Fibroblast of the conjunctiva (primary cell): ENCODE results near the gene EVI2B.
"Not testable (repeated sequence)": the region's sequence is repeated elsewhere in the genome, so short reads cannot be mapped to it uniquely, and the experiment has no call there.

ENCODE experiments used
- DNase-seq: peaks from one replicate; pipeline ENCODE4 v3.0.0-alpha.2; 2010; ENCODE audit warnings: low read depth

EVI2B gene

GRCh38 chr17:31313982-31314781 lies at the start of gene EVI2B:
Gene EVI2B (minus strand): TSS chr17:31314054. CDS start chr17:31305609, 8,445 bp downstream.
- peak; percentile 18 for DNase-seq

- DNase-seq, result no peak
Observed at GRCh38 chr17:31357839-31358394, 44.1 kb upstream of the EVI2B start.

GRCh38 chr17:31357091-31357490 lies 43.2 kb upstream of the EVI2B start:
- DNase-seq, result no peak

- DNase-seq, result no peak
Observed at GRCh38 chr17:31355935-31356334, 42.1 kb upstream of the EVI2B start.

- DNase-seq, result no peak
Observed at GRCh38 chr17:31349454-31349853, 35.6 kb upstream of the EVI2B start.

GRCh38 chr17:31345191-31345747 lies 31.4 kb upstream of the EVI2B start:
- DNase-seq, result not testable (repeated sequence)

- no peak for DNase-seq
Observed at GRCh38 chr17:31339906-31340661, 26.2 kb upstream of the EVI2B start.

- DNase-seq, result no peak
Observed at GRCh38 chr17:31329221-31329620, 15.4 kb upstream of the EVI2B start.

GRCh38 chr17:31328160-31328535 lies 14.3 kb upstream of the EVI2B start:
- DNase-seq, result no peak

- peak; percentile 16 for DNase-seq
Observed at GRCh38 chr17:31327534-31328159, 13.8 kb upstream of the EVI2B start.

- DNase-seq, result no peak
Observed at GRCh38 chr17:31323551-31323950, 9.7 kb upstream of the EVI2B start.

- no peak for DNase-seq
Observed at GRCh38 chr17:31321966-31322365, 8.1 kb upstream of the EVI2B start.

GRCh38 chr17:31321481-31321880 lies 7.6 kb upstream of the EVI2B start, which contains the start of gene EVI2A:
Gene EVI2A (minus strand): TSS chr17:31321622. CDS start chr17:31319013, 2,609 bp downstream.
- no peak for DNase-seq

GRCh38 chr17:31320791-31321190 lies 6.9 kb upstream of the EVI2B start:
- DNase-seq, result no peak

- no peak for DNase-seq
Observed at GRCh38 chr17:31320241-31320640, 6.4 kb upstream of the EVI2B start.

GRCh38 chr17:31318851-31319661 lies 5.2 kb upstream of the EVI2B start:
- DNase-seq, result no peak

GRCh38 chr17:31318298-31318801 lies 4.5 kb upstream of the EVI2B start:
- peak; percentile 74 for DNase-seq

- DNase-seq, result no peak
Observed at GRCh38 chr17:31314782-31315100, 887 bp upstream of the EVI2B start.

- not testable (repeated sequence) for DNase-seq
Observed at GRCh38 chr17:31312223-31312622, 1.6 kb downstream of the EVI2B start.

GRCh38 chr17:31311526-31311925 lies 2.3 kb downstream of the EVI2B start:
- DNase-seq, result no peak

GRCh38 chr17:31310886-31311285 lies 3.0 kb downstream of the EVI2B start:
- no peak for DNase-seq
